Measurements from ENCODE around the gene GYS1. TPM values are rescaled to one million over a fixed set of nuclear protein-coding genes. Genes with fewer than 3 reads are reported as not detected.
A peak's percentile ranks its signal among the peaks of the same experiment; 100 is the strongest.
"Not testable (repeated sequence)": the region's sequence is repeated elsewhere in the genome, so short reads cannot be mapped to it uniquely, and the experiment has no call there.

The GYS1 gene
- total RNA-seq, 1 donor from 2014 or later, result 56.2 TPM

- not testable (repeated sequence) for H3K9me3 Mint-ChIP-seq; H3K27me3 Mint-ChIP-seq (ENCODE audit: low read depth); H3K27ac Mint-ChIP-seq (ENCODE audit: unreplicated experiment); H3K36me3 Mint-ChIP-seq (ENCODE audit: low read depth); H3K4me3 Mint-ChIP-seq; H3K4me1 Mint-ChIP-seq; DNase-seq (ENCODE audit: low read depth, low spot score)
- peak; percentile 54 for TF ChIP-seq CTCF (conservative IDR thresholded peaks at IDR 0.05)
Observed at GRCh38 chr19:49031642-49032301, 38.7 kb upstream of the GYS1 start, which contains the start of gene CGB2. CGB2 (plus strand) TSS chr19:49031890; CDS start chr19:49032096, 206 bp downstream.

GRCh38 chr19:49030323-49030722 lies 37.2 kb upstream of the GYS1 start:
- not testable (repeated sequence) for H3K4me3 Mint-ChIP-seq; H3K27ac Mint-ChIP-seq (ENCODE audit: unreplicated experiment); H3K9me3 Mint-ChIP-seq; H3K27me3 Mint-ChIP-seq (ENCODE audit: low read depth); H3K36me3 Mint-ChIP-seq (ENCODE audit: low read depth); H3K4me1 Mint-ChIP-seq; DNase-seq (ENCODE audit: low read depth, low spot score)

GRCh38 chr19:49029749-49030148 lies 36.6 kb upstream of the GYS1 start:
- H3K36me3 Mint-ChIP-seq (ENCODE audit: low read depth); H3K9me3 Mint-ChIP-seq; H3K4me1 Mint-ChIP-seq; H3K27me3 Mint-ChIP-seq (ENCODE audit: low read depth); DNase-seq (ENCODE audit: low read depth, low spot score); H3K27ac Mint-ChIP-seq (ENCODE audit: unreplicated experiment); H3K4me3 Mint-ChIP-seq: not testable (repeated sequence)

DNA sequence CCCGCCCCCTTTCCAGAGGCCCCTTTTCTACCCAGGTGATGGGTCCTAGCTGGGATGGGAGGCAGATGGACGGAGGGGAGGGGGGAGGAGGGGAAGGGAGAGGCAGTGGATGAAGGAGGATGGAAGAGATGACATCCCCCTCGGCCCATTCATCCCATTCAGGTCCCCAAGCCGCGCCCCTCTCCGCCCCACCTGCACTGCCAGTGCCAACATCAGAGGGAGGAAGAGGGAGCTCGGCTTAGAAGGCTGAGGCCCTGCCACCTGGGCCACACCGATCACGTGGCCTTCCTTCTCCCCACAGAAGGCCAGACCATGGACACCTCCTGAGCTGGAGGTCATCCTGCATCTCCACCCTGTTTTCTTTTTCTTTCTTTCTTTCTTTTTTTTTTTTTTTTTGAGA lies 35.6 kb upstream of the GYS1 start:
- not testable (repeated sequence) for H3K9me3 Mint-ChIP-seq; H3K27me3 Mint-ChIP-seq (ENCODE audit: low read depth); H3K27ac Mint-ChIP-seq (ENCODE audit: unreplicated experiment); DNase-seq (ENCODE audit: low read depth, low spot score); H3K4me3 Mint-ChIP-seq; H3K4me1 Mint-ChIP-seq; H3K36me3 Mint-ChIP-seq (ENCODE audit: low read depth)

DNA sequence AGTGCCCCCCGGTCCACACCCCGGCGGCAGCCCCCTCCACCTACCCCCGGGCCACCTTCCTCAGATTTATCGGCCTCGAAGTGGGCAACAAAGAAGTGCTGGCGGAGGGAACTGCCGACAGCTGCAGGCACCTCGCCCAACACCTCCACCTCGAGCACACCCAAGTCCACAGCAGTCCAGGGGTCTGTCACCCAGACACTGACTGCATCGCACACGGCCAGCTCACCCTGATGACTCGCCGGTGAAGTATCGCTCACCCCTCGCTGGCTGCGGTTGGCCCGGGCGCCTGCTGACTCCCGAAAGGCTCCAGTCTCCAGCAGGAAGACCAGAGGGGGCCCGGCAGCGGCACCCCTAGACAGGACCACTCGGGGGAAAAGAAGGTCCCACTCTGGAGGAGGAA lies 32.5 kb upstream of the GYS1 start:
- not testable (repeated sequence) for H3K4me3 Mint-ChIP-seq; DNase-seq (ENCODE audit: low read depth, low spot score); H3K36me3 Mint-ChIP-seq (ENCODE audit: low read depth); H3K4me1 Mint-ChIP-seq; H3K27ac Mint-ChIP-seq (ENCODE audit: unreplicated experiment); H3K9me3 Mint-ChIP-seq
- peaks cover 19% of the 10 kb centered on the region for H3K27me3 Mint-ChIP-seq (ENCODE audit: low read depth)

- H3K27ac Mint-ChIP-seq (ENCODE audit: unreplicated experiment); H3K4me1 Mint-ChIP-seq; H3K36me3 Mint-ChIP-seq (ENCODE audit: low read depth); DNase-seq (ENCODE audit: low read depth, low spot score); H3K9me3 Mint-ChIP-seq; H3K4me3 Mint-ChIP-seq: not testable (repeated sequence)
- H3K27me3 Mint-ChIP-seq (ENCODE audit: low read depth), result peaks cover 24% of the 10 kb centered on the region
Observed at GRCh38 chr19:49025088-49025487, 32.0 kb upstream of the GYS1 start.

DNA sequence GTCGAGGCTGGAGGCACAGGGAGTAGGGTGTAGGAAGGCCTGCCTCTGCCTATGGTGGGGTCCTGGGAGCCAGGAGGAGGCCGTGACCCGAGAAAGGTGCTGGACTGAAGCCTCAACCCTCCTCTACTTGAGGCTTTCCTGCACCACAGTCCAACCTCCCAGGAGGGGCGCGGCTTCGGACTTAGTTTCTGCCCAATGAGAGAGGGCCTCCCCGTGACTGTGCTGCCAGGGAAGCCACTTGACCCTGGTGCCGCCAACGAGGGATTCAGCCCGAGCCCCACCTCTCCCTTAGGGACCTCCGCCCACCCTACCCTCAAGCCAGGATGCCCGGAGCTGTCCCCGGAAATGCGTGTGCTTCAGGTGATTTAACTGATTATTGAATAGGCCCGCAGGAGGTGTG lies 31.1 kb upstream of the GYS1 start, which contains the start of gene CGB3:
CGB3 (minus strand) TSS at position 101 of the 400 bp plus-strand sequence. CDS start 362 bp downstream, outside the sequence.
- not testable (repeated sequence) for H3K9me3 Mint-ChIP-seq; H3K36me3 Mint-ChIP-seq (ENCODE audit: low read depth); DNase-seq (ENCODE audit: low read depth, low spot score); H3K27ac Mint-ChIP-seq (ENCODE audit: unreplicated experiment); H3K4me3 Mint-ChIP-seq; H3K4me1 Mint-ChIP-seq
- H3K27me3 Mint-ChIP-seq (ENCODE audit: low read depth), result peaks cover 33% of the 10 kb centered on the region

GRCh38 chr19:49022116-49022515 lies 29.0 kb upstream of the GYS1 start:
- Mint-ChIP-seq H3K27me3 (ENCODE audit: low read depth) (peaks cover 54% of the 10 kb centered on the region), H3K27ac (ENCODE audit: unreplicated experiment) (no peak overlapping the region), H3K4me1 (peaks cover 11% of the 10 kb centered on the region), H3K4me3 (no peak overlapping the region), H3K36me3 (ENCODE audit: low read depth) (no peaks in the 10 kb centered on the region), H3K9me3 (no peaks in the 10 kb centered on the region)
- no peak for DNase-seq (ENCODE audit: low read depth, low spot score)
- TF ChIP-seq CTCF (conservative IDR thresholded peaks at IDR 0.05), result no peak

All from neural crest cell (in vitro differentiated cells).